ENCODE data around the gene JAG1. TPM values are rescaled to one million over a fixed set of nuclear protein-coding genes. Genes with fewer than 3 reads are reported as not detected.

JAG1 gene
- polyA plus RNA-seq, 2 of the 4 experiments (the other 2 are of a cell fraction) = 80.9 to 90.0 TPM

DNA sequence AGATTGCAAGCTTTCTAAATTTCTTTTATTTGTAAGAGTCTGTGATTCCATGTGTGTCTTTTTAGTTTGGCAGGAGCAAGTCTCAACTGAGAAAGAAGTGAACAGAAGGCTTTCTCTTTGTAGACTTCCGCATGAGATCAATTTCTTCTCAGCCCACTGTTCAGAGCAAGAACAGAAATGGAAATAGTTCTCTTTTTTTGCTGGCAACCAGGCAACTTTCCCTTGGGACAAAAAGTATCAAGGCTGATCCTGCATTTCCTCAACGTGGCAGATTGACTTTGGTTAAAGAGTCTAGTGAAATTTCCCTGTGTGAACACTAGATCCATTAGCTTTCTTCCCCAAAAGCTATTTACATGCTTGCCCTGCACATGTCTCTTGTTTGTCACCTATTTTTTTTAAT is 46.8 kb upstream of the JAG1 start (continued):
- TF ChIP-seq, protein P1, sequence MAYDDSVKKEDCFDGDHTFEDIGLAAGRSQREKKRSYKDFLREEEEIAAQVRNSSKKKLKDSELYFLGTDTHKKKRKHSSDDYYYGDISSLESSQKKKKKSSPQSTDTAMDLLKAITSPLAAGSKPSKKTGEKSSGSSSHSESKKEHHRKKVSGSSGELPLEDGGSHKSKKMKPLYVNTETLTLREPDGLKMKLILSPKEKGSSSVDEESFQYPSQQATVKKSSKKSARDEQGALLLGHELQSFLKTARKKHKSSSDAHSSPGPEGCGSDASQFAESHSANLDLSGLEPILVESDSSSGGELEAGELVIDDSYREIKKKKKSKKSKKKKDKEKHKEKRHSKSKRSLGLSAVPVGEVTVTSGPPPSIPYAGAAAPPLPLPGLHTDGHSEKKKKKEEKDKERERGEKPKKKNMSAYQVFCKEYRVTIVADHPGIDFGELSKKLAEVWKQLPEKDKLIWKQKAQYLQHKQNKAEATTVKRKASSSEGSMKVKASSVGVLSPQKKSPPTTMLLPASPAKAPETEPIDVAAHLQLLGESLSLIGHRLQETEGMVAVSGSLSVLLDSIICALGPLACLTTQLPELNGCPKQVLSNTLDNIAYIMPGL (CRISPR knock-in tag; IDR thresholded peaks at IDR 0.05; ENCODE audit: borderline replicate concordance) = no peak
- TF ChIP-seq JUNB (IDR thresholded peaks at IDR 0.05) (no peak), NFE2L2 (conservative IDR thresholded peaks at IDR 0.05; ENCODE audit: low read length) (no peak), CHD4 (IDR thresholded peaks at IDR 0.05; ENCODE audit: borderline replicate concordance) (no peak)

DNA sequence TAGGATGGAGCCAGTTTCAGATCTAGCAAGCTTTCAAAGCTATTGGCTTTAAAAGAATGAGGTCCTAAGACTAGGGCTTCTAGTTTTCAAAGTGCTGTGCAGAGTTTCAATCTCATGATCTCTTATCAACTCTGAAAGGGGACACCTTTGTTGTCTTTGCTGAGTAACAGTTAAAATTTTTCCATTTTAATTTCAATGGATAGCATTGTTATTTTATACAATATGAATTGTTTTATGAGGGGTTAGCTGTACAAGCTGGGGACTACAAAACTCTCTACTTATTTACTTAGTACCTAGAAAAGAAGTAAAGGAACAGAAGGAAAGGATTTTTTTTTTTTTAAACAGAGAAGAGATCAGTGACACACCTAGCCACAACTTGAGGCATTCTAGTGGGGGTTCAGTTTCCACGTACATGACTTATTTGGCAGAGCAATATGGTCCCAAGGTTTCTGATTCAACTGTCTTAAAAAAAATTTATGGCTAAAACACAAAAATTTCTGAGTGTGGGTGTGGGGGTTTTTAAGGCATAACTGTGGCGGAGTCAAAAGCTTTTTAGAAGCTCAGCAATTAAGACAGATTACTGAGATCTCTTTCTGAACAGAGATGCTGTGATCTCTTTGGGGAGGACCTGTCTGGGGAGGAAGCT is 46.1 kb upstream of the JAG1 start:
- no peak for TF ChIP-seq RCOR1 (IDR thresholded peaks at IDR 0.05; ENCODE audit: low read depth, low read length)
- no peak for TF ChIP-seq FOSB (CRISPR knock-in tag; IDR thresholded peaks at IDR 0.05)
- TF ChIP-seq PHF8 (IDR thresholded peaks at IDR 0.05; ENCODE audit: borderline replicate concordance, low read depth) = no peak
- no peak for TF ChIP-seq GATA3 (IDR thresholded peaks at IDR 0.05; ENCODE audit: borderline replicate concordance)
- TF ChIP-seq EHMT2 (IDR thresholded peaks at IDR 0.05; ENCODE audit: low read depth) = no peak
- no peak for TF ChIP-seq ZFP36 (IDR thresholded peaks at IDR 0.05; ENCODE audit: borderline replicate concordance, partially characterized antibody)
- TF ChIP-seq SMC3 (IDR thresholded peaks at IDR 0.05) = no peak
- TF ChIP-seq RNF2 (IDR thresholded peaks at IDR 0.05; ENCODE audit: borderline replicate concordance, low read depth) = no peak
- CTCF ChIA-PET = interaction anchor here (1.0 to 7.7 kb wide), 10 partner anchors 8 to 487 kb away, joined by 3 to 31 read pairs (median 4); partner anchors contain the start of gene JAG1
- 69% methylated on average over 2 of the region's 2 CpGs for WGBS (ENCODE audit: missing lambda C conversion rate)
- ATAC-seq (no peak), DNase-seq (ENCODE audit: low read depth in 1 of 2, low spot score in 1 of 2) (no peak), FAIRE-seq (peak; percentile 78)
- POLR2A ChIA-PET = no interaction called here
- Histone ChIP-seq H3K4me2 (peak overlapping the region; percentile 10; the same call in 2 of the 3 replicates), H3K27ac (peak overlapping the region; percentile 86 to 89; a peak in 5 of 6 replicates), H3K9me3 (no peaks in the 10 kb centered on the region), H3K4me1 (peaks cover 69% of the 10 kb centered on the region), H3K4me3 (no peak overlapping the region)

DNA sequence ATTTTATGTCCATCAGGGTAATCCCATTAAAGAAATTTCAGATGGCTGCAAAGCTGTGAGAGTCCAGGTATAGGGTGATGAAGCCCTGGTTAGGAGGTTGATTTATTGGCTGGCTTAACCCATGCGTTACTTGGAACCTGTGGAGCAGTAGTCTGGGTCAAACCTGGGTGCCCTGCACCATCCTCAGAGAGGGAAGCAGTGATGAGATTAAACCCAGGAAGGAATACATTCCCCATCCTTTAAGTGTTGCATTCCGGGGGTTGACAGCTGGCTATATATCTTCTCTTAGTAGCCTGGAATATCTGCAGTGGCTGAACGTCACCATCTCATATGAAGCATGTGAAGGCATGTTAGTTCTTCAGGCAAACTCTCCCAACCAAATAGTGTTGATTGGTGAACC is 44.9 kb upstream of the JAG1 start:
- ChIA-PET POLR2A (interaction anchor here (0.7 kb wide), 1 partner anchor 508 kb away, joined by 7 read pairs; no protein-coding TSS in a partner anchor), CTCF (interaction anchor here (1.0 to 7.7 kb wide), 4 partner anchors 44 to 496 kb away, joined by 3 to 31 read pairs (median 3); partner anchors contain the start of gene JAG1)
- Histone ChIP-seq H3K4me1 (peaks cover 81% of the 10 kb centered on the region), H3K27ac (peak overlapping the region; percentile 86 to 89), H3K9me3 (no peaks in the 10 kb centered on the region), H3K4me3 (no peak overlapping the region), H3K4me2 (no peak overlapping the region; the same call in 2 of the 3 replicates)
- 94% methylated on average over 3 of the region's 3 CpGs for WGBS (ENCODE audit: missing lambda C conversion rate)
- FAIRE-seq (peak; percentile 72), ATAC-seq (no peak), DNase-seq (ENCODE audit: low read depth in 1 of 2, low spot score in 1 of 2) (no peak)
- TF ChIP-seq HDAC2 (IDR thresholded peaks at IDR 0.05) = no peak
- TF ChIP-seq HOXB5 (CRISPR knock-in tag; IDR thresholded peaks at IDR 0.05) = no peak
- TF ChIP-seq, protein P2, sequence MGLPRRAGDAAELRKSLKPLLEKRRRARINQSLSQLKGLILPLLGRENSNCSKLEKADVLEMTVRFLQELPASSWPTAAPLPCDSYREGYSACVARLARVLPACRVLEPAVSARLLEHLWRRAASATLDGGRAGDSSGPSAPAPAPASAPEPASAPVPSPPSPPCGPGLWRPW (IDR thresholded peaks at IDR 0.05) = no peak
- no peak for TF ChIP-seq PHF8 (IDR thresholded peaks at IDR 0.05; ENCODE audit: borderline replicate concordance, low read depth)
- no peak for TF ChIP-seq NR3C1 (IDR thresholded peaks at IDR 0.05)
- TF ChIP-seq, protein P3, sequence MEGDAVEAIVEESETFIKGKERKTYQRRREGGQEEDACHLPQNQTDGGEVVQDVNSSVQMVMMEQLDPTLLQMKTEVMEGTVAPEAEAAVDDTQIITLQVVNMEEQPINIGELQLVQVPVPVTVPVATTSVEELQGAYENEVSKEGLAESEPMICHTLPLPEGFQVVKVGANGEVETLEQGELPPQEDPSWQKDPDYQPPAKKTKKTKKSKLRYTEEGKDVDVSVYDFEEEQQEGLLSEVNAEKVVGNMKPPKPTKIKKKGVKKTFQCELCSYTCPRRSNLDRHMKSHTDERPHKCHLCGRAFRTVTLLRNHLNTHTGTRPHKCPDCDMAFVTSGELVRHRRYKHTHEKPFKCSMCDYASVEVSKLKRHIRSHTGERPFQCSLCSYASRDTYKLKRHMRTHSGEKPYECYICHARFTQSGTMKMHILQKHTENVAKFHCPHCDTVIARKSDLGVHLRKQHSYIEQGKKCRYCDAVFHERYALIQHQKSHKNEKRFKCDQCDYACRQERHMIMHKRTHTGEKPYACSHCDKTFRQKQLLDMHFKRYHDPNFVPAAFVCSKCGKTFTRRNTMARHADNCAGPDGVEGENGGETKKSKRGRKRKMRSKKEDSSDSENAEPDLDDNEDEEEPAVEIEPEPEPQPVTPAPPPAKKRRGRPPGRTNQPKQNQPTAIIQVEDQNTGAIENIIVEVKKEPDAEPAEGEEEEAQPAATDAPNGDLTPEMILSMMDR (IDR thresholded peaks at IDR 0.05) = no peak
- TF ChIP-seq ESRRA (IDR thresholded peaks at IDR 0.05; ENCODE audit: borderline replicate concordance, low read length) = no peak
